ENCODE data around the gene OR4K14. TPM values are rescaled to one million over a fixed set of nuclear protein-coding genes. Genes with fewer than 3 reads are reported as not detected.

The OR4K14 gene
- total and polyA plus RNA-seq, 2 of the 4 experiments (the other 2 are of a cell fraction): not detected

DNA sequence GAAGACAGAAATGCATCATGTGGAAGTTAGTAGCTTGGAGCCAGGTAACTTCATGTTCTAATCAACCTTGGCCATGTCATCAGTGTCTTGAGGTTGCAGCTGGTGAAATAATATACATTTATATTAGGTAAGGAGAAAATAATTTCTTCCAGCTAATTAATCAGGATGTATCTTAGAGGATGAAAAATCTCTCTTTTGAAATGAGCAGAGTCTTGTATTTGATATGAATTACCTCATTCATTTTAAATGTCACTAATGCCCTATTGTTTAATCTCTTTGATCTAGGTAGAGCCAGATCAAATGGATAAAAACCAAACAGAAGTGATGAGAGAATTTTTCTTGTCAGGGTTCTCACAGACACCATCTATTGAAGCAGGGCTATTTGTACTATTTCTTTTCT is 17.2 kb downstream of the OR4K14 start, which contains the start of gene OR4Q2:
TSS of gene OR4Q2 (plus strand) at position 301 of the 400 bp plus-strand sequence.
- Histone ChIP-seq H3K9me1 (ENCODE audit: insufficient read depth, low read length) (no peaks in the 10 kb centered on the region), H3K4me2 (ENCODE audit: low read depth, low read length) (no peak within 1 kb of the TSS), H4K20me1 (ENCODE audit: insufficient read depth, low read length) (no peaks in the 10 kb centered on the region), H3K79me1 (ENCODE audit: low read depth in 1 of 2, low read length in 2 of 2) (no peaks in the 10 kb centered on the region), H2BK20ac (ENCODE audit: low read depth, low read length) (no peak within 1 kb of the TSS), H4K91ac (ENCODE audit: insufficient read depth, low read depth, low read length) (no peak within 1 kb of the TSS), H2AFZ (replicated peaks; ENCODE audit: low read length, poor library complexity) (no peak within 1 kb of the TSS), H3K23ac (ENCODE audit: low read depth, low read length) (no peak within 1 kb of the TSS), H4K8ac (ENCODE audit: low read depth in 2 of 2, low read length in 2 of 2) (no peak within 1 kb of the TSS), H3K27ac (ENCODE audit: insufficient read depth, low read length) (no peak within 1 kb of the TSS), H3K36me3 (ENCODE audit: control insufficient read depth, insufficient read depth, low read length) (no peaks in the 10 kb centered on the region), H3K4me3 (ENCODE audit: insufficient read depth, low read depth, low read length) (no peak within 1 kb of the TSS), H2BK5ac (ENCODE audit: low read depth, low read length, poor library complexity, severe bottlenecking) (no peak within 1 kb of the TSS), H2AK5ac (ENCODE audit: low read depth, low read length) (no peak within 1 kb of the TSS), H3K27me3 (ENCODE audit: control insufficient read depth, insufficient read depth, low read length) (no peaks in the 10 kb centered on the region), H2BK15ac (ENCODE audit: low read depth, low read length) (no peak within 1 kb of the TSS), H3K4me1 (ENCODE audit: control insufficient read depth, insufficient read depth, low read length) (no peaks in the 10 kb centered on the region), H3K9ac (ENCODE audit: low read depth, low read length) (no peak within 1 kb of the TSS), H2AK9ac (replicated peaks; ENCODE audit: low read depth, low read length, poor library complexity) (no peak within 1 kb of the TSS), H4K5ac (ENCODE audit: low read depth, low read length) (no peak within 1 kb of the TSS), H3K4ac (ENCODE audit: low read depth, low read length) (no peak within 1 kb of the TSS), H3K9me3 (ENCODE audit: control insufficient read depth, insufficient read depth, low read length) (peaks cover 6% of the 10 kb centered on the region; the same call in 1 of the 2 replicates), H3K14ac (replicated peaks; ENCODE audit: low read depth, low read length) (no peak within 1 kb of the TSS), H3K56ac (ENCODE audit: extremely low read depth, insufficient read depth, low read length) (no peak within 1 kb of the TSS), H3K18ac (ENCODE audit: low read depth, low read length) (no peak within 1 kb of the TSS), H2BK120ac (ENCODE audit: low read depth, low read length) (no peak within 1 kb of the TSS)
- POLR2A ChIA-PET (ENCODE audit: unreplicated experiment): no interaction called here
- no TSS peak for BruUV-seq (replicated peaks)
- in situ Hi-C loops (cut with MboI; ENCODE audit: low sequenced_read_pairs): no loop called here
- no peak for DNase-seq
- dilution Hi-C loops (cut with HindIII; ENCODE audit: low sequenced_read_pairs, unreplicated experiment): no loop called here
- CTCF ChIA-PET: no interaction called here
- TF ChIP-seq FOS (IDR thresholded peaks at IDR 0.05; ENCODE audit: low read depth, low read length) (no peak), RFX5 (IDR thresholded peaks at IDR 0.05; ENCODE audit: low read depth, low read length) (no peak), RAD21 (IDR thresholded peaks at IDR 0.05; ENCODE audit: low read length) (no peak), NFE2L2 (IDR thresholded peaks at IDR 0.05; ENCODE audit: low read depth, low read length) (no peak), CEBPB (IDR thresholded peaks at IDR 0.05; ENCODE audit: low read depth, low read length) (no peak), ELK1 (IDR thresholded peaks at IDR 0.05; ENCODE audit: borderline replicate concordance, low read depth, low read length) (no peak), RCOR1 (IDR thresholded peaks at IDR 0.05; ENCODE audit: insufficient replicate concordance, low read length) (no peak), SMC3 (IDR thresholded peaks at IDR 0.05; ENCODE audit: low read depth, low read length) (no peak), CHD1 (IDR thresholded peaks at IDR 0.05; ENCODE audit: low read depth, low read length) (no peak), POLR2A (IDR thresholded peaks at IDR 0.05; ENCODE audit: low read depth, low read length) (no peak), MXI1 (IDR thresholded peaks at IDR 0.05; ENCODE audit: borderline replicate concordance, low read depth, low read length) (no peak)
- TF ChIP-seq, protein P1, sequence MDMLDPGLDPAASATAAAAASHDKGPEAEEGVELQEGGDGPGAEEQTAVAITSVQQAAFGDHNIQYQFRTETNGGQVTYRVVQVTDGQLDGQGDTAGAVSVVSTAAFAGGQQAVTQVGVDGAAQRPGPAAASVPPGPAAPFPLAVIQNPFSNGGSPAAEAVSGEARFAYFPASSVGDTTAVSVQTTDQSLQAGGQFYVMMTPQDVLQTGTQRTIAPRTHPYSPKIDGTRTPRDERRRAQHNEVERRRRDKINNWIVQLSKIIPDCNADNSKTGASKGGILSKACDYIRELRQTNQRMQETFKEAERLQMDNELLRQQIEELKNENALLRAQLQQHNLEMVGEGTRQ (IDR thresholded peaks at IDR 0.05; ENCODE audit: low read depth, low read length): no peak
- ATAC-seq (ENCODE audit: low read depth): no peak
- intact Hi-C loops (cut with micrococcal nuclease): no loop called here
